Panc1 (cell line): ENCODE results near the gene FBXL14. TPM values are rescaled to one million over a fixed set of nuclear protein-coding genes. Genes with fewer than 3 reads are reported as not detected.

Source experiments
- ATAC-seq: fragments of 200-7000 bp; cut with Tn5 transposase; 2 replicates; pipeline ENCODE4 v1.9.1; 2020; ENCODE audit warnings: mild to moderate bottlenecking, moderate library complexity
- BruUV-seq: library from RNA; stranded (reverse); fragments of 400-500 nt; replicated peaks from 2 replicates; lab custom pipeline; 2021; lab: Mats Ljungman, UMichigan
- CTCF ChIA-PET: fragments of 300-600 bp; sonication (Branson Sonifier 250); formaldehyde crosslinking; loops from one replicate; lab custom pipeline; 2022; ENCODE audit warnings: antibody characterized with exemption; lab: Charles Lee
- POLR2A ChIA-PET: fragments of 300-600 bp; sonication (Branson Sonifier 250); formaldehyde crosslinking; loops from one replicate; lab custom pipeline; 2022; ENCODE audit warnings: antibody characterized with exemption; lab: Charles Lee
- DNase-seq: peaks from one replicate; pipeline ENCODE4 v3.0.0-alpha.2; 2010; ENCODE audit warnings: low read depth, low spot score
- H3K27ac ChIP-seq: 2 replicates; pipeline ENCODE4 v1.5.1; 2011; ENCODE audit warnings: mild to moderate bottlenecking, low read length, inconsistent platforms
- H3K27me3 ChIP-seq: fragments of 200-500 bp; sonication (Bioruptor generic); 2 replicates; pipeline ENCODE4 v1.6.0; 2014; ENCODE audit warnings: low read length, inconsistent platforms; ENCODE audit not compliant: control insufficient read depth, insufficient read depth
- H3K36me3 ChIP-seq: fragments of 200-500 bp; sonication (Bioruptor generic); 2 replicates; pipeline ENCODE4 v1.5.1; 2014; ENCODE audit warnings: inconsistent platforms, mild to moderate bottlenecking, low read length, moderate library complexity; ENCODE audit not compliant: control insufficient read depth, insufficient read depth
- H3K4me1 ChIP-seq: 2 replicates; pipeline ENCODE4 v1.5.1; 2011; ENCODE audit warnings: inconsistent platforms, mild to moderate bottlenecking, low read length, moderate library complexity; ENCODE audit not compliant: control insufficient read depth, insufficient read depth
- H3K4me3 ChIP-seq, 2 experiments: 2 replicates each; pipeline ENCODE4 v1.5.1; 2011 to 2012; ENCODE audit warnings: low read depth in 2 of 2, low read length in 2 of 2, mild to moderate bottlenecking in 2 of 2, inconsistent platforms in 1 of 2, moderate library complexity in 1 of 2
- H3K9me3 ChIP-seq: fragments of 200-500 bp; sonication (Bioruptor generic); 2 replicates; pipeline ENCODE4 v1.5.1; 2014; ENCODE audit warnings: low read depth, mild to moderate bottlenecking, inconsistent platforms, low read length, moderate library complexity; ENCODE audit not compliant: control insufficient read depth, insufficient read depth
- POLR2AphosphoS5 ChIP-seq: IDR thresholded peaks from 2 replicates; pipeline ENCODE4 v1.6.1; 2012; ENCODE audit warnings: mild to moderate bottlenecking, low read depth, low read length, moderate library complexity
- SIN3A ChIP-seq: IDR thresholded peaks from 2 replicates; pipeline ENCODE4 v1.6.1; 2012; ENCODE audit warnings: low read depth, mild to moderate bottlenecking, low read length, moderate library complexity, borderline replicate concordance; ENCODE audit not compliant: insufficient read depth
- TCF7L2 ChIP-seq: IDR thresholded peaks from 2 replicates; pipeline ENCODE4 v1.6.1; 2011; ENCODE audit warnings: mild to moderate bottlenecking, low read depth, low read length, inconsistent platforms
- in situ Hi-C: cut with HindIII; loops from 2 replicates; pipeline ENCODE4 v1.10.0; 2016; ENCODE audit warnings: low sequenced_read_pairs, low pct_unique_long_range_greater_than_20kb
- intact Hi-C: fragments of 100-400 bp; cut with micrococcal nuclease; formaldehyde crosslinking; loops from one replicate; pipeline ENCODE4 v1.10.0; 2022; ENCODE audit not compliant: unreplicated experiment
- total RNA-seq: library from RNA; stranded (reverse); gene quantifications from one replicate; pipeline ENCODE4 v1.2.1, GENCODE V29; 2021; ENCODE audit not compliant: unreplicated experiment
- TF ChIP-seq, protein P1 (sequence below): fragments of 450-650 bp; IDR thresholded peaks from 2 replicates; pipeline ENCODE4 v1.5.1; 2017; ENCODE audit warnings: mild to moderate bottlenecking
- TF ChIP-seq, protein P2 (sequence below), 2 experiments: IDR thresholded peaks; 2 replicates each; pipeline ENCODE4 v1.6.1; 2011 to 2012; ENCODE audit warnings: low read depth in 2 of 2, control low read depth in 1 of 2, low read length in 1 of 2, mild to moderate bottlenecking in 1 of 2, moderate library complexity in 1 of 2; ENCODE audit not compliant: insufficient read depth in 1 of 2

Gene FBXL14
- total RNA-seq, 1 experiment from 2014 or later = 15.1 TPM

DNA sequence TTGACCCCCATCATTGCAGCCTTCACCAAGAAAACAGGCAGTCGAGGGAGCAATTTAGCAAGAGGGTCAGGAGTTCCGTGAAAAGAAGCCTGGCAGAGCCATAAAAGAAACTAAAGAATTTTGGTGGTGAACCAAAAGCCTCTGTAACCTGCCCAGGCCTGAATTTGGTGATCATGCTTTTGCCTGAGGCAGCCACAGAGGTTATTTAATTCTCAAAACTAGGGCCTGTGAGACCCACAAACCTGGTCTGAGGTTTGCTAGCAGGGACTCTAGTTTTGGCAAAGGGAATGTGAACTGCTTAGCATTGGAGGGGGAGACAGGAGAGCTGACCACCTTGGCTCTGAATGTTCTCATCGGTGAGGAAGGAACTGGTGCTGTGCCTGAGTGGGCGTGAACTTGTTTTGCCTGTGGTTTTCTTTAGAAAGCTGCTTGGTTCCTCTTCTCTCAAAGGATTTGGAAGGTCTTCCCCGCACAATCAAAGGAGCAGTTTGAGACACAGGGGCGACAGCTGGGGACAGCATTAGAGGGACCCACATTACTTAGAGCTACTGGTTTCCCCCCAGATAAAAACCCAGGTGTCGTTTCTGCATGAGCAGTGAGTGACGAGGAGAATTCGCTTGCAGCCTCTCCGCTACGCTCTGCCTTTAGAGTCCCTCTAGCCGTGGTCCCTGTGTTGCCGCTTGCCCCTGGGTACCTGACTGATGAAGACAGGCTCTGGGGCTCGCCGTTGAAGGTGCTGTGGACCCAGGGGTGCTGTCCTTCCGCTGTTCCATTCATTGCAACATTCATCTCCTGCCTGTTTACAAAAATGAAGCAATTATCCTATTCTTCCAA, 22.1 kb upstream of the FBXL14 start:
- Histone ChIP-seq H3K27ac (no peak overlapping the region), H3K9me3 (no peaks in the 10 kb centered on the region), H3K36me3 (no peaks in the 10 kb centered on the region), H3K27me3 (no peaks in the 10 kb centered on the region), H3K4me1 (peaks cover 4% of the 10 kb centered on the region; the same call in 1 of the 2 replicates), H3K4me3 (no peak overlapping the region)
- ATAC-seq (no peak), DNase-seq (no peak)
- in situ Hi-C loops (no loop called here), intact Hi-C loops (no loop called here)
- BruUV-seq = no TSS peak
- ChIA-PET POLR2A (no interaction called here), CTCF (interaction anchor here (0.9 kb wide), 1 partner anchor 18 kb away, joined by 3 read pairs; no protein-coding TSS in a partner anchor)
- TF ChIP-seq SIN3A (no peak), POLR2AphosphoS5 (no peak), TCF7L2 (no peak)
- TF ChIP-seq, protein P1, sequence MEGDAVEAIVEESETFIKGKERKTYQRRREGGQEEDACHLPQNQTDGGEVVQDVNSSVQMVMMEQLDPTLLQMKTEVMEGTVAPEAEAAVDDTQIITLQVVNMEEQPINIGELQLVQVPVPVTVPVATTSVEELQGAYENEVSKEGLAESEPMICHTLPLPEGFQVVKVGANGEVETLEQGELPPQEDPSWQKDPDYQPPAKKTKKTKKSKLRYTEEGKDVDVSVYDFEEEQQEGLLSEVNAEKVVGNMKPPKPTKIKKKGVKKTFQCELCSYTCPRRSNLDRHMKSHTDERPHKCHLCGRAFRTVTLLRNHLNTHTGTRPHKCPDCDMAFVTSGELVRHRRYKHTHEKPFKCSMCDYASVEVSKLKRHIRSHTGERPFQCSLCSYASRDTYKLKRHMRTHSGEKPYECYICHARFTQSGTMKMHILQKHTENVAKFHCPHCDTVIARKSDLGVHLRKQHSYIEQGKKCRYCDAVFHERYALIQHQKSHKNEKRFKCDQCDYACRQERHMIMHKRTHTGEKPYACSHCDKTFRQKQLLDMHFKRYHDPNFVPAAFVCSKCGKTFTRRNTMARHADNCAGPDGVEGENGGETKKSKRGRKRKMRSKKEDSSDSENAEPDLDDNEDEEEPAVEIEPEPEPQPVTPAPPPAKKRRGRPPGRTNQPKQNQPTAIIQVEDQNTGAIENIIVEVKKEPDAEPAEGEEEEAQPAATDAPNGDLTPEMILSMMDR = no peak
- TF ChIP-seq, protein P2, sequence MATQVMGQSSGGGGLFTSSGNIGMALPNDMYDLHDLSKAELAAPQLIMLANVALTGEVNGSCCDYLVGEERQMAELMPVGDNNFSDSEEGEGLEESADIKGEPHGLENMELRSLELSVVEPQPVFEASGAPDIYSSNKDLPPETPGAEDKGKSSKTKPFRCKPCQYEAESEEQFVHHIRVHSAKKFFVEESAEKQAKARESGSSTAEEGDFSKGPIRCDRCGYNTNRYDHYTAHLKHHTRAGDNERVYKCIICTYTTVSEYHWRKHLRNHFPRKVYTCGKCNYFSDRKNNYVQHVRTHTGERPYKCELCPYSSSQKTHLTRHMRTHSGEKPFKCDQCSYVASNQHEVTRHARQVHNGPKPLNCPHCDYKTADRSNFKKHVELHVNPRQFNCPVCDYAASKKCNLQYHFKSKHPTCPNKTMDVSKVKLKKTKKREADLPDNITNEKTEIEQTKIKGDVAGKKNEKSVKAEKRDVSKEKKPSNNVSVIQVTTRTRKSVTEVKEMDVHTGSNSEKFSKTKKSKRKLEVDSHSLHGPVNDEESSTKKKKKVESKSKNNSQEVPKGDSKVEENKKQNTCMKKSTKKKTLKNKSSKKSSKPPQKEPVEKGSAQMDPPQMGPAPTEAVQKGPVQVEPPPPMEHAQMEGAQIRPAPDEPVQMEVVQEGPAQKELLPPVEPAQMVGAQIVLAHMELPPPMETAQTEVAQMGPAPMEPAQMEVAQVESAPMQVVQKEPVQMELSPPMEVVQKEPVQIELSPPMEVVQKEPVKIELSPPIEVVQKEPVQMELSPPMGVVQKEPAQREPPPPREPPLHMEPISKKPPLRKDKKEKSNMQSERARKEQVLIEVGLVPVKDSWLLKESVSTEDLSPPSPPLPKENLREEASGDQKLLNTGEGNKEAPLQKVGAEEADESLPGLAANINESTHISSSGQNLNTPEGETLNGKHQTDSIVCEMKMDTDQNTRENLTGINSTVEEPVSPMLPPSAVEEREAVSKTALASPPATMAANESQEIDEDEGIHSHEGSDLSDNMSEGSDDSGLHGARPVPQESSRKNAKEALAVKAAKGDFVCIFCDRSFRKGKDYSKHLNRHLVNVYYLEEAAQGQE (IDR thresholded peaks at IDR 0.05; ENCODE audit: insufficient read depth in 1 of 2, low read depth in 2 of 2, low read length in 1 of 2) = no peak

DNA sequence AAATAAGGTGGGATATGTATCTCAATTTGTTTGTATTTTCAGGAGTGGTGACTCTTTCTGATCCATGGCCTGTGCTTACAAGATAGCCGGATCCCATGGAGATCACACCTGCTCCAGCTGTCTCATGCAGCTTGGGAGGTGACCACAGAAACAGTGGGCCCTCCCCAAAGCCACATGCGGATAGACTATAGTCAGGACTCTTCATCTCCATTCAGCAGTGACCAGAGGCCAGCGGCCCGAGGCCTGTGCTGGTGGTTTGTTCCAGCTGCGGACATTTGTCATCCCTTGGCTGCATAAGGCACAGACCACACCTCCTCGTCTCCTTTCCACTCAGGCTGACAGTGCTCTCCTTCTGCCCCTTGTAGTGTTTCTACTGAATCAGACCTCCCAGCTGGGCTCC, 20.0 kb upstream of the FBXL14 start:
- CTCF ChIA-PET = no interaction called here
- POLR2A ChIA-PET = no interaction called here
- BruUV-seq = no TSS peak

More for the DNA sequence above, 20.0 kb upstream of the FBXL14 start:
- in situ Hi-C loops (no loop called here), intact Hi-C loops (no loop called here)
- no peak overlapping the region for H3K4me3 ChIP-seq
- no peaks in the 10 kb centered on the region for H3K9me3 ChIP-seq
- H3K27me3 ChIP-seq = no peaks in the 10 kb centered on the region
- no peak for ATAC-seq
- H3K36me3 ChIP-seq = no peaks in the 10 kb centered on the region
- no peak for DNase-seq
- H3K27ac ChIP-seq = no peak overlapping the region
- peaks cover 4% of the 10 kb centered on the region; the same call in 1 of the 2 replicates for H3K4me1 ChIP-seq
- TF ChIP-seq, protein P1 = no peak
- no peak for TF ChIP-seq TCF7L2
- TF ChIP-seq SIN3A = no peak
